AG04449 (cell line): ENCODE data around the gene CFAP46.
"Not testable (repeated sequence)": the region's sequence is repeated elsewhere in the genome, so short reads cannot be mapped to it uniquely, and the experiment has no call there.

Experiments
- CTCF ChIA-PET: fragments of 350-600 bp; formaldehyde crosslinking; extraction: SDS; loops from one replicate; lab custom pipeline; 2021; ENCODE audit warnings: antibody characterized with exemption; lab: Yijun Ruan, JAX
- POLR2A ChIA-PET: fragments of 400-600, 350-600 bp; formaldehyde crosslinking; extraction: SDS; loops from one replicate; lab custom pipeline; 2020; ENCODE audit warnings: antibody characterized with exemption, inconsistent platforms; lab: Yijun Ruan, JAX
- DNase-seq: peaks from one replicate; pipeline ENCODE4 v3.0.0-alpha.2; 2010; ENCODE audit warnings: low read depth, low spot score
- H3K4me3 ChIP-seq: 2 replicates; pipeline ENCODE4 v1.5.1; 2011; ENCODE audit warnings: low read depth, mild to moderate bottlenecking, control low read depth, low read length
- TF ChIP-seq, protein P1 (sequence below): IDR thresholded peaks from one replicate; pipeline ENCODE4 v1.5.1; 2011; ENCODE audit warnings: mild to moderate bottlenecking, moderate library complexity, low read length, control low read depth, inconsistent platforms; ENCODE audit not compliant: insufficient read depth; ENCODE audit errors: missing control alignments

CFAP46 gene

DNA sequence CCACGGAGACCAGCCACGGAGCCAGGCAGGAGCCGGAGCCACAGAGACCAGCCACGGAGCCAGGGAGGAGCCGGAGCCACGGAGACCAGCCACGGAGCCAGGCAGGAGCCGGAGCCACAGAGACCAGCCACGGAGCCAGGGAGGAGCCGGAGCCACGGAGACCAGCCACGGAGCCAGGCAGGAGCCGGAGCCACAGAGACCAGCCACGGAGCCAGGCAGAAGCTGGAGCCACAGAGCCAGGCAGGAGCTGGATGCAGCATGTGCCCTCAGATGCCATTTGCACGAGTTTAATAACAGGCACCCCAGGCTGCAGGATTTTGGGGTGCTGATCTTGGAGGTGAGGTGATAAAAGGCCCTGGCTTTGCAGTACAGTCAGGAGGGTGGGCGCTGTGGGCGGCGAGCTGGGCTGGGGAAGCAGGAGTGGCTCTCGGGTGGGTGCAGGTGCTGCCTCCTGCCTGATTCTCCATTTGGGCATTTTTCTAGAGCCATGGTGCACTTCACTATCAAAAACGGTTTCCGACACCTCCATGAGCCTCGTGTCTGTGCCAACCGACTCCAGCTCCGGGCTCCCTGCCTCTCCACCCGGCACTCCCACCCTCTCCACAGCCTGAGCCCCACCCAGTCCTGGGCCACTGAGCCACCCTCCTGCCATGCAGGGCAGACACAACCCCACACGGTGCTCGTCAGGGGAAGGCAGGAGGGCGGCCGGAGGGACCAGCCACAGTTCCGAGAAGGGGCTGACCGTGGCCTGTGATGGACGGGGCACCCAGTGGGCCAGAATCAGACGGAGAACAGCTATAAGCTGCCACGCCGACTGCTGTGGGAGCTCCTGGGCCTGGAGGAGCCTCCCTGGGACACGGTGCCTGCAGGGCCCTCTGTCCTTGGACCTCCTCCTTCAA, 115.6 kb downstream of the CFAP46 start:
- POLR2A ChIA-PET, result no interaction called here
- TF ChIP-seq, protein P1, sequence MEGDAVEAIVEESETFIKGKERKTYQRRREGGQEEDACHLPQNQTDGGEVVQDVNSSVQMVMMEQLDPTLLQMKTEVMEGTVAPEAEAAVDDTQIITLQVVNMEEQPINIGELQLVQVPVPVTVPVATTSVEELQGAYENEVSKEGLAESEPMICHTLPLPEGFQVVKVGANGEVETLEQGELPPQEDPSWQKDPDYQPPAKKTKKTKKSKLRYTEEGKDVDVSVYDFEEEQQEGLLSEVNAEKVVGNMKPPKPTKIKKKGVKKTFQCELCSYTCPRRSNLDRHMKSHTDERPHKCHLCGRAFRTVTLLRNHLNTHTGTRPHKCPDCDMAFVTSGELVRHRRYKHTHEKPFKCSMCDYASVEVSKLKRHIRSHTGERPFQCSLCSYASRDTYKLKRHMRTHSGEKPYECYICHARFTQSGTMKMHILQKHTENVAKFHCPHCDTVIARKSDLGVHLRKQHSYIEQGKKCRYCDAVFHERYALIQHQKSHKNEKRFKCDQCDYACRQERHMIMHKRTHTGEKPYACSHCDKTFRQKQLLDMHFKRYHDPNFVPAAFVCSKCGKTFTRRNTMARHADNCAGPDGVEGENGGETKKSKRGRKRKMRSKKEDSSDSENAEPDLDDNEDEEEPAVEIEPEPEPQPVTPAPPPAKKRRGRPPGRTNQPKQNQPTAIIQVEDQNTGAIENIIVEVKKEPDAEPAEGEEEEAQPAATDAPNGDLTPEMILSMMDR, result no peak
- no peak overlapping the region for H3K4me3 ChIP-seq
- no peak for DNase-seq
- CTCF ChIA-PET, result no interaction called here

GRCh38 chr10:132825783-132826523, 116.4 kb downstream of the CFAP46 start:
- DNase-seq, H3K4me3 ChIP-seq, CTCF ChIA-PET, POLR2A ChIA-PET: not testable (repeated sequence)

DNA sequence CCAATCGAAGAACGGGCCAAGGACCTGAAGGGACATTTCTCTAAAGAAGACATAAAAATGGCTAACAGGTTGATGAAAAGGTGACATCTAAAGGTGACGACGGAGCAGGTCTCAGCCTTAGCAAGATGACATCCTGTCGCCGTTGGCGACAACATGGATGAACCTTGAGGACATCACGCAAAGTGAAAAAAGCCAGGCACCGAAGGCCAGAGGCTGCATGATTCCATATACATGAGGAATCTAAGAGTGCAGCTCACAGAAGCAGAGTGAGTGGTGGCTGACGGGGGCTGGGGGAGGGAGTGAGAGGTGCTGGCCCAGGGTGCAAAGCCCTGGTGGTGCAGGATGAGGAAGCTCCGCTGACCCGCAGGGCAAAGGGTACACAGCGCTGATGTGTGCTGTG, 122.3 kb downstream of the CFAP46 start:
- no peak for DNase-seq
- TF ChIP-seq, protein P1, result no peak
- no peak overlapping the region for H3K4me3 ChIP-seq
- ChIA-PET CTCF (no interaction called here), POLR2A (no interaction called here)

DNA sequence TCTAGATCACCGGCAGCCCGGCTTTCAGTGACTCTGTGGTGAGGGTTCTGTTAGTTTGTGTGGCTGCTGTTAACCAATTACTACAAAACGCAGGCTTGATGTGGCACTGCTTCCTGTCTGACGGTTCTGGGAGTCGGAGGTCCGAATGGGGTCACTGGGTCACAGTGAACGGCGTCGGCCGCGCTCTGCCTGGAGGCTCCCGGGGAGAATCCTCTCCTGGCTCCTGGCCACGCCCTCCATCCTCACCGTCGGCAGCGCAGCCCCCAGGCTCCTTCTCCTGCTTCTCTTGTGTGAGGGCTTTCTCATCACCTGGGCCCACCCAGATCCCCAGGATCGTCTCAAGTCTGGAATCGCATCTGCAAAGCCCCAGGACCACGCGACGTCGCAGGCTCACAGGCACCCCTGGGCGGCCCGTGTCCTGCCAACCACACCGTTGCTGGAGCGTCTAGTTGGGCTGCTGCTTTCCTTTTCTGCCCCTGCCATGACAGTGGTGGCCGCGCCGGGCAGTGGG, 124.6 kb downstream of the CFAP46 start:
- CTCF ChIA-PET, result no interaction called here
- TF ChIP-seq, protein P1, result no peak
- no peak overlapping the region for H3K4me3 ChIP-seq
- no peak for DNase-seq
- POLR2A ChIA-PET, result no interaction called here

DNA sequence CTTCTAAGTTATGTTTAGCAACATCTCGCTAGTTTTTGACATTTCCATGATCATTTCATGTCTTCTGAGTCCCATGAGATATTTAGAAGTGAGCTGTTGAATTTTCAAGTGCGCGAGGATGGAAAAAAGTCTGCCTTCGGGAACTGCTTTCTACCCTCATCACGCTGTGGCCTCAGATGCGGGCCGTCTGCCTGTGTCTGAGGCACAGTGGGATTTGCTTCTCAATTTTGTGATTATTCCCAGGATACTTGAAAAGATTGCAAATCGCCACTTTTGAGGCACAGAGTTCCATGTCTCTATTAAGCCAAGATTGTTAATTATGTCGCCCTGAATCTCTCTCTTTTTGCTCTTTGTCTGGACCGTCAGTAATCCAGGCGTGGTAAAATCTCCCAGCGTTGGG, 125.7 kb downstream of the CFAP46 start:
- DNase-seq, result no peak
- no peak overlapping the region for H3K4me3 ChIP-seq
- ChIA-PET CTCF (no interaction called here), POLR2A (no interaction called here)
- TF ChIP-seq, protein P1, result no peak

DNA sequence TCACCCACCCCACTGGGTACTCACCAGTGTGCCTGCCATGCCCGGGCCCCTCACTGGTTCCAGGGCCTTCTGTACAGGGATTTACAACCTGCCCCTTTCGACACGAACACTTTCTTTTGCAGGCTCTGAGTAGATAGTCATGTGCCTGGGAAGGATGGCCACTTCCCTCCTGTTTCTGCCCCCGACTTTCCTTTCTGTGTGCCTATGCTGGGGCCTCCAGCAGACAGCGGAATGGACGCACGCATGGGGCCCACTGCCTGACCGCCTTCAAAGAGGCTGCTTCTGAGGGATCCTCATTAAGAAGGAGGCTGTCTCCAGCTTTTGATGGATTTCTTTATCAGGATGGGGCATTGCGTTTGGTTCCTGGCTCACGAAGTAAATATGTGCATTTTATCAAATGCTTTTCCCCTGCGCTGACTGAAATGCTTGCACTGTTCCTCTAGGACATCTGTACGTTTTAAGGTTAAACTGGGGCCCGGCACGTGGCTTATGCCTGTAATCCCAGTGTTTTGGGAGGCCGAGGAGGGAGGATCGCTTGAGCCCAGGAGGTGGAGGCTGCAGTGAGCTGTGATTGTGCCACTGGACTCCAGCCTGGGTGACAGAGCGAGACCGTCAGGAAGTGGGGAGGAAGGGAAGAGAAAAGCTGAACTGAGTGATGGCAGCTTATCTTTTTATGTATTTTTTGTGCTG, 127.1 kb downstream of the CFAP46 start:
- ChIA-PET CTCF (no interaction called here), POLR2A (no interaction called here)
- TF ChIP-seq, protein P1, result no peak
- no peak for DNase-seq
- no peak overlapping the region for H3K4me3 ChIP-seq
